Activated CD8-positive, alpha-beta memory T cell treated with anti-CD3 and anti-CD28 coated beads, Interleukin-2, amount 50 U/mL, for 1 hour (primary cell): ENCODE results near the gene CLEC4A.
"Not testable (repeated sequence)": the region's sequence is repeated elsewhere in the genome, so short reads cannot be mapped to it uniquely, and the experiment has no call there.

ENCODE experiments used
- DNase-seq: peaks from one replicate; pipeline ENCODE4 v3.0.0-alpha.2; 2020; ENCODE audit errors: extremely low read depth

CLEC4A gene

DNA sequence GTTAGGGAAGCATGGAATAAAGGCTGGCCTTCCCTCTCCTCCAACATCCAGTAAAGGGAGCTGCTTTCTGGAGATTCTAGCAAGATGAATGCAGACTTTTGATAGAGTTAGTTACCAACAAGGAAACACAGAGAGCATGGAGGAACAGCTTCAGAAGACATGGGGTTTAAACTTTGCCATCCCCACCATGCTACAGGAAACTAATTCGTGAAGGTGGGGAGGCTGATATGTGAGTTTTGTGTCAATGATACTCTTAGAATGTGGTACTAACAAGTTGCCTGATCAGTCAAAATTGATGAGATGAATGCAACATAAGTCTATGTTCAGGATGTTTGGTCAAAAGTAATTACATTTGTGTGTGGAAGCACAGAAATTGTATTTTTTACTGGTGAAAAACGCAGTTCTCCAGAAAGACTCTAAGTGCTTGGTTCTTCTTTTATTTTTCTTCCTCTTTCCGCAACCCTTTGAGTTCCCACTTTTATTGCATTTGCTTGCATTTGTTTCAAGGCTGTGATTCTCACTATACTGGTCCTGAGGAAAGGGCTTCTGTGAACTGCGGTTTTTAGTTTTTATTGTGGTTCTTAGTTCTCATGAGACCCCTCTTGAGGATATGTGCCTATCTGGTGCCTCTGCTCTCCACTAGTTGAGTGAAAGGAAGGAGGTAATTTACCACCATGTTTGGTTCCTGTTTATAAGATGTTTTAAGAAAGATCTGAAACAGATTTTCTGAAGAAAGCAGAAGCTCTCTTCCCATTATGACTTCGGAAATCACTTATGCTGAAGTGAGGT is at the start of gene CLEC4A:
Gene CLEC4A (plus strand): TSS at position 494 of the 789 bp plus-strand sequence. CDS start 262 bp downstream, at position 756.
- DNase-seq, result no peak

DNA sequence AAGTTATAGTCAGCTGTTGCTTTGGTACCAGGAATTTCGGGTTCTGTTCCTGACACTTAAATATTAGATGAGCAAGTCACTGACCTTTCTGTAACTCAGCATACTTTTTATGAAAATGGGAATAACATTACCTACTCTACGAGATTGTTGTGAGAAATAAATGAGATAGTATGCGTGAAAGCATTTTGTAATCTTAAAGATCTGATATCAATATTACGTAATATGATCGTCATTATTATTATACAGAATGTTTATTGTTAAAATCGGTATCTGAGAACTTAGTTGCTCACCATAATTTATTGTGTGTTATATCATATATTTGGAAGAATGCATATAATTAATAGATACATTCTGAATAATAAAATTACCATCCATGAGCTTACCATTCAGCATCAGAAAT is 47.5 kb upstream of the CLEC4A start:
- no peak for DNase-seq

DNA sequence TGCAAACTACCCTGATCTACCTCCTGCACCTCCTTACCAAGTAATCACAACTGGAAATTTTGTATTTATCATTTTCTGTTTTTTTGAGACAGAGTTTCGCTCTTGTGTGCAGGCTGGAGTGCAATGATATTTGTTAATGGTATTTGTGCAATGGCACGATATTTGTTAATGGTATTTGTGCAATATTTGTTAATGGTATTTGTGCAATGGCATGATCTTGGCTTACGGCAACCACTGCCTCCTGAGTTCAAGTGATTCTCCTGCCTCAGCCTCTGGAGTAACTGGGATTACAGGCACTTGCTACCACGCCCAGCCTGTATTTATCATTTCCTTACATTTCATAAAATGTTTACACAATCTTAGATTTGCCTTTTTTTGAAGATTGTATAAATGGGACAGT is 47.1 kb upstream of the CLEC4A start:
- no peak for DNase-seq

DNA sequence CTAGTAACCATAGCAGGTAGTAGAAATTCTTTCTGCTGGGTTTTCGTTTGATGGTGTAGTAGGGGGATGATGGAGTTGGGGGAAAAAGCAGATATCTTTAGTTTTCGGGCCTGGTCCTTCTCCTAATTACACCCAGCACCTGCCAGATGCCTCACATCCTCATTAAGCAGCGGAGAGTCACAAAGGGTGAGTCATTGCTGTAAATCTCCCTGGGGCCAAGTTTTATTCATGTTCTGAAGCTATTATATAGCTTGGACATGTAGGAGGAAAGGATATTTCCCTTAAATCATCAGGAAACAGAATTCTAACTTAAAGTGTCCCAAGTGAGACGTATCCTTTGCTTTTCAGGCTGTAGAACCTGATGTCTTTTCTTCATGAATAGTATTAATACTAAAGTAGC is 46.2 kb upstream of the CLEC4A start:
- DNase-seq, result no peak

DNA sequence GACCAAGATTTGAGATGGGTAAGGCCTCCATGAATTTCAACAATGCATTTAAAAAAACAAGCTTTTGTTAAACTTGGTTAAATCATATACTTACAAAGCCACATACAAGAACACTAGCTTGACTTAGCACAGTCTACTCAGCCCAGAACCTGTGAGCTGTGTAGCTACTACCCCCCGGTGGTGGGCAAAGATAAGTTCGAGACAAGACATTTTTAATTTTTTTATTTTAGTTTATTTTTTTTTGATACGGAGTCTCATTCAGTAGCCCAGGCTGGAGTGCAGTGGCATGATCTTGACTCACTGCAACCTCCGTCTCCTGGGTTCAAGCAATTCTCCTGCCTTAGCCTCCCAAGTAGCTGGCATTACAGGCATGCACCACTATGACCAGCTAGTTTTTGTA is 45.0 kb upstream of the CLEC4A start:
- DNase-seq, result no peak

DNA sequence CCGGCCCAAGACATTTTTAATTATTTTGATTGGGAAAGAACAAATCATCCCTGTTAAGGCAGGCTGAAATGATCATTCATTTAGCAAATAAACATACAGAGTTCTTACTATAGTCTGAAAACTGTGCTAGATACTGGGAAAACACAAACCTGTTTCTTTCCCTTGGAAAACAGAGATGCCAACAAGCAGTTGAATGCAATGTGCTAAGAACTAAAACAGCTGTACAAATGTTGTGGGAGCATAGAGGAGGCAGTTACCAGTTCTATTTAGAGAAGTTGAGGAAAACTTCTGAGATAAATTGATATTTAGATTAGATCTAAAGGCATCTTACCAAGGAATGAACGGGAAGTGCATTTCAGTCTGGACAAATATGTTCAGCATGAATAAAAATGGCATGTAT is 44.5 kb upstream of the CLEC4A start:
- DNase-seq, result no peak

DNA sequence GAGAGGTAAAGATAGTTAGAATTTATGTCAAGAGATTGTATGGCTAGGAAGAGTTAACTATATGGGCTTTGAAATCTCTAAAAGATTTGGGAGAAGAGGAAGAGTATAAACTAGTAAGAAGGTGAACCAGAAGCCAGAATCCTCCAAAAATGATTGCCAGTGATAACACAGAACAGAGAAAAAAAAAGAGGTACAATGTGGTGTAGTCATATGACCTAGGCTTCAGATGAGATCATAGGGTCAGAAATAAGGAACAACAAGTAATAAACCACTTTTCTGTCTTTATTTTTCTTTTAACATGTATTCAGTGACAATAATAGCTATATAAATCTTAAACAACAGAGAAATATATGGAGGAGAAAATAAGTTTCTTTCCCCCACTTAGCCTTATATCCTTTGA is 43.3 kb upstream of the CLEC4A start:
- no peak for DNase-seq

DNA sequence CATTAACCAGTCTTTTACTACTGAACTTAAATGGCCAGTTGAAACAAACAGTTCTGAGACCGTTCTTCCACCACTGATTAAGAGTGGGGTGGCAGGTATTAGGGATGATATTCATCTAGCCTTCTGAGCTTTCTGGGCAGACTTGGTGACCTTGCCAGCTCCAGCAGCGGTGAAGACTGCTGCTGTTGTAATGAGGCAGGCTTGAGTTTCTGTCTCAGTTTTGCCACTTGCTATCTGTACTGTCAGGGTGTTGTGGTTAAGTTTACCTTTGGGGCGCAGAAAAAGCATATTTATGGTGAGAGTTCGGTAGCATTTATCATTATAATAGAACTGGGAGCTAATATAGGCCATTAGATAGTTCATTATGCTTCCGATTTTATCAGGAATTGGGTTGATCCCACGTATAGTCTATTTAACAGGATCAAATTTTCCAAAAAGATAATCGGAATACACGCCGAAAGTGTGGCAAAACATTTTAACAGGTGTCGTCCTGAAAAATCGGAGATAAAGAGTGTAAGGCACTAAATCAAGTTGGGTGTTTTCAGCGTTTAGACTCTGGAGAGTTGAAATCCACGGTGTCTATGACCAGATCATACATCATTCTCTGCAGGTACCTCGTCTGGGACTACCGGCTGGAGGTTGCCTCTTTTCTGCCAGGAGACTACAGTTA is 42.0 kb upstream of the CLEC4A start:
- DNase-seq, result no peak

DNA sequence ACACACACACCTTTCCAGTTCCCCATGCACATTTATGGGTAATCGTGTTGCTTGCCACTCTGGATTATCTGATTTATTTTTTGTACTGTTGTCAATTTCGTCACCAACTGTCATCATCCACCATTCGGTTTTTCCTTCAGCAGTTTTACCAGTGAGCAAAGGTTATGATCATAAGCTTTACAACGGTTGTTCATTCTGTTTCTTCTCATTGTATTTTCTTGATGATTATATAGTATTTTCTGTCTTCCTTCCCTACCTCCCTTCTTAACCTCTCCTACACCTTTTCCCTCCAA is 40.7 kb upstream of the CLEC4A start:
- DNase-seq, result no peak

DNA sequence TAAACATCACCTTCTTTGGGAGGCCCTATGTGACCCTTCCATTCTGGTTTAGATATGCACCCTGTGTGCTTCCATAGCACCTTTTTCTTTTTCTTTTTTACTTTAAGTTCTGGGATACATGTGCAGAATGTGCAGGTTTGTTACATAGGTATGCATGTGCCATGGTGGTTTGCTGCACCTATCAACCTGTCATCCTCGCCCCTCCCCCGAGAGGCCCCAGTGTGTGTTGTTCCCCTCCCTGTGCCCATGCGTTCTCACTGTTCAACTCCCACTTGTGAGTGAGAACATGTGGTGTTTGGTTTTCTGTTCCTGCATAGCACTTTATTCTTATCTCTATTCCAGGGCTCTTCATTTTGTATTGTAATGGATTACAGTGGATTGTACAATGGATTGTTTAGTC is 39.1 kb upstream of the CLEC4A start:
- not testable (repeated sequence) for DNase-seq

DNA sequence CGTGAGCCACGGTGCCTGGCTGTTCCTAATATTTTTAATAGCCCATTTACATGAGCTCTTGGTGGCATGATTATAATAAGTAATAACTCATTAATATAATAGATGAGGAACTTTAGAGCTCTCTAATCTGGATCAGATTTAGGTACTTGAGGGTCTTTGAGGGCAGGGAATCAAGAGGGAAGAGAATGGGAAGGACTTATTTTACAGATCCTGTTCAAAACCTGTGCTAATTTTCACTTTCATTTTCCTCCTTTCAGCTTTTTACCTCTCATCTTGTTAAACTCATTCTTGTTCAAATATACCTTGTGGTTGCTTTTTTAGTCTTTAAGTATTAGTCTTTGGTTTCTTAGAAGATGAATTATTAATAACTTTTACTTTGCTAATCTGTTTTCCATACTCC is 35.8 kb upstream of the CLEC4A start:
- no peak for DNase-seq

DNA sequence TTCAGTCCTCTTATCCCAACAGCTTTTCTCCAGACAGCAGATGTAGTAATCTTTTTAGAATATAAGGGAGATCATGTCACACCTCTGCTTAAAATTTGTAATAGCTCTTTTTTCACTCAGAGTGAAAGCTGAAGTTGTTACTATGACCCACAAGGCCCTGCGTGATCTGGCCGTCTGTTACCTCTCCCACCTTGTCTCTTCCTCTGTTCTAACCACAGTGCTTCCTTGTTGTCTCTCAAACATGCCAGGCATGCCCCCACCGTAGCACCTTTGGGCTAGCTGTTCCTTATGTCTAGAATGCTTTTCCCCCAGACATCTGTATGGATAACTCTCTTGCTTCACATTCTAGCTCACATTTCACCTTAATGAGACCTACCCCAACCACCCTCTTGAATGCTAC is 34.8 kb upstream of the CLEC4A start:
- DNase-seq, result no peak

DNA sequence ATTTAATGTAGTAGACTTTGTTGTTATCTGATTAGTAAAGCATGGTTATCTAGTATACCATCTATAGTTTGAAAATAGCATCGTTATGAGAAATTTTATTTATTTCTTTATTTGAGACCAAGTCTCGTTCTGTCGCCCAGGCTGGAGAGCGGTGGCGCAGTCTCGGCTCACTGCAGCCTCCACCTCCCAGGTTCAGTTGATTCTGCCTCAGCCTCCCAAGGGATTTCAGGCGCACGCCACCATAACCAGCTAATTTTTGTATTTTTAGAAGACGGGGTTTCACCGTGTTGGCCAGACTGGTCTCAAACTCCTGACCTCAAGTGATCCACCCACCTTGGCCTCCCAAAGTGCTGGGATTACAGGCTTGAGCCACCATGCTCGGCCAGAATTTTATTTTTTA is 34.1 kb upstream of the CLEC4A start:
- DNase-seq, result not testable (repeated sequence)

DNA sequence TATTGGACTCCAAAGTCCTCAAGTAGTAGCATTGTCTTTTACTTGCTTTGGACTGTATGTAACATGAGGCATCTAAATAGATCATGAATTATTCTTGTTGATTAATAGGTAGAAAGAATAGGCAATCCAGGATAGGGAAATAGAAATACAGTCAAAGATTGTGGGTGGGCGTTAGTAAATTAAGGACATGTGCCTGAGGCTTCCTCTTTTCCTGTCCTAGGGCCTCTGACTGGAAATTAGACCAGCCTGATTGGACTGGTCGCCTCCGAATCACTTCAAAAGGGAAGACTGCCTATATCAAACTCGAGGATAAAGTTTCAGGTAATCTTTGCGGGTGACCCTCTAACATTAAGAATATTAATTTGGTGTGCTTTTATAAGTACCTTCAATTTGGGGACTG is 33.7 kb upstream of the CLEC4A start:
- no peak for DNase-seq

DNA sequence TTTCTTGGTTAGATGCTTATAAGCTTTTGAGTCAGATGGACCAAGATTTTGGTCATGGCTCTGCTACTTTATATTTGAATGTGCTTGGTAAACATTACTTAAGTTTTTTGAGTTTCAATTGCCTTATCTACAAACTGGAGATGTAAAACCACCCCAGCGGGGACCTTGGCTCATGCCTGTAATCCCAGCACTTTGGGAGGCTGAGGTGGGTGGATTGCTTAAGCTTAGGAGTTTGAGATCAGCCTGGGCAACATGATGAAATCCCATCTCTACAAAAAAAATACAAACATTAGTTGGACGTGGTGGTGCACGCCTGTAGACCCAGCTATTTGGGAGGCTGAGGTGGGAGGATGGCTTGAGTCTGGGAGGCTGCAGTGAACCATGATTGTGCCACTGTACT is 30.1 kb upstream of the CLEC4A start:
- no peak for DNase-seq

DNA sequence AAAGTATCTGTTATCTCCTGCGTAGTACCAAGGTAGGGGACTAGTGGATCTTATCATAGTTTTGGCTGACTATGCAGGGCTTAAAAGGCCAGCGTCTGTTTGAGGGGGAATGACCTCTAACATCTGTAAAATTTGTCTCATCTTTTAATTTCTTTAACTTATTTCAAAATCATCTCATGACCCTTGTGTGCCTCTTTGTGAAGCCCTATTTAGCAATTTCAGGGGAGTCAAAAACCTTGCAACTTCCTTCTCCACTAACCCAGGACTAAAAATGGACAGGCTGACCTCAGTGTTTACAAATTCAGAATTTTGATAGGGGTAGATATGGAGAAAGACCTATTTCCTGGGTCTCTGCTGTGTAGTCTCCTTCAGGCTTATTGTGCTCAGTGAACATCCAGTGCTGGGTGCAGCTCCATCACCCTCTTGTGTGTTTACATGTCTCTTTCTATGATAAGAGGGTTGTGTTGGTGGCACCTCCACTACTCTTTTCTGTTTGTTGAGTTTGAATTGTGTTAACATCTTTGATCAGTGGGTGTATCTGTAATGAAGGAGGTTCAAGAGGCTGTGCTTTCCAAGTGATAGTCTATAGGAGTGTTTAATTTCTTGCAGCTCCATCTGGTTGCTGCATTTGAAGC is 27.0 kb upstream of the CLEC4A start:
- no peak for DNase-seq

DNA sequence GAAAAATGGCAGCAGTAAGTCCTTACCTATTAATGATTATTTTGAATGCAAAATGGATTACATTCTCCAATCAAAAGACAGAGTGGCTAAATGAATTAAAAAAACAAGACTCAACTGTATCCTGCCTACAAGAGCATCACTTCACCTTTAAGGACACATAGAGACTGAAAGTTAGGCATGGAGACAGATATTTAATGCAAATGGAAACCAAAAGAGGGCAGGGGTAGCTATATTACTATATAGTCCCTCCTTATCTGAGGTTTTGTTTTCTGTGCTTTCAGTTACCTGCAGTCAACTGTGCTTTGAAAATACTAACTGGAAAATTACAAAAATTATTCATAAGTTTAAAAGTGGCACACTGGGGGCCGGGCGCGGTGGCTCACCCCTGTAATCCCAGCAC is 24.2 kb upstream of the CLEC4A start:
- DNase-seq, result no peak

DNA sequence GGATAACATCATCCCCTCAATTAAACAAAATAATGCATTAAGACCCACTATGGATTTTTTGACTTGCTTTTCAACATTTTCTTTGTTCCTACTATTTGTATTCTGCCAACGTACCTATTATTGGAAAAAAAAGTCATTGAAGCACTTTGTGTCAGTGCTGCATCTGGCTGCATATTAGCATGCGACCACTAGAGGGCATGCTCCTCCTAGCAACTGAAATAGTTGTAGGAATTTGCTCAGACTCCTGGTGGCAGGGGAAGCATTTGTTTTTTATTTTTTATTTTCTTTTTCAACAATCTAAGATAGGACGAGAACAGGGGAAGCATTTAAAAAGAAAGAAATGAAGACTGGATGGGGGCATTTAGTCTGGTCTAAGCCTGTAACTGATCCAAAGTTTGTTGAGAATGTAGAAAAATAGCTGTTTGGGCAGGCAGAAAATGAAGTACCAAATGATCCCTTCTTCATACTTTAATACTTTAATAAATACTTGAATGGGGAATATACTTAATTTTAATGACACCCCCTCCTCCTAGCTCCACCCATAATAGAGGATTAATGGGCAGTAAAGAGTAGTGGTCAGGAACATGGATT is 14.5 kb upstream of the CLEC4A start:
- DNase-seq, result peak; percentile 57

DNA sequence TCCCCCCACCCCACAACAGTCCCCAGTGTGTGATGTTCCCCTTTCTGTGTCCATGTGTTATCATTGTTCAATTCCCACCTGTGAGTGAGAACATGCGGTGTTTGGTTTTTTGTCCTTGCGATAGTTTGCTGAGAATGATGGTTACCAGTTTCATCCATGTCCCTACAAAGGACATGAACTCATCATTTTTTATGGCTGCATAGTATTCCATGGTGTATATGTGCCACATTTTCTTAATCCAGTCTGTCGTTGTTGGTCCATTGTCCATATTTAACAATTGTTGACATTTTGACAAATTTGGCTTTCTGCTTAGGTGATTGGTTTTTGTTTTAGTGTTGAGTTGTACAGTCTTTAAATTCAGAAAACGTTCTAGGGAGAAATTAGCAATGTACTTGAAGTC is 10.3 kb upstream of the CLEC4A start:
- DNase-seq, result not testable (repeated sequence)

DNA sequence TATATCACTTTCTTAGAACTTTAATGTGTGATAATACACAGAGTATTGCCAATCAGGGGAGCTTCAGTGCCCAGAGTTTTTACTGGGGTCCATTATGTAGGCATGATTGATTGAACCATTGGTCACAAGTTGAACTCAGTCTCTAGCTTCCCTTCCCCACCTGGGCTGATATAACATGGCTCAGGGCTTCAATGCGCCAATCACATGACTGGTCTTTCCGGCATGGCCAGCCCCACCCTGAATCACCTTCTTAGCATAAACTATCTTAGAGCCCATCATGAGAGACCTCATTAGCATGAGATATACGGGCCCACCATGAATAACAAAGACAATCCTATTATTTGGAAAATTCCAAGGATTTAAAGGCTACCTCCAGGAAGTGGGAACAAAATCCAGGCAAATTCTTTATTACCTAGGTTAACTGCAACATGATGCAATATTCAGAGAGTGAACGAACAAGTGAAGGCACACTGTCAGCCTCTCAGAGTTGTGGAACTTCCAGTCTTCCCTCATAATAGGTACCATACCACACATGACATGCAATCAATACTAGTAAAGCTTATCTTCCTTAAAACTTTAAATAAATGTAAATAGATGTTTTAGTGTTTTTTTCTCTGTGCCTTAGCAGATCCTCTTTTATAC is 3.2 kb upstream of the CLEC4A start:
- no peak for DNase-seq

DNA sequence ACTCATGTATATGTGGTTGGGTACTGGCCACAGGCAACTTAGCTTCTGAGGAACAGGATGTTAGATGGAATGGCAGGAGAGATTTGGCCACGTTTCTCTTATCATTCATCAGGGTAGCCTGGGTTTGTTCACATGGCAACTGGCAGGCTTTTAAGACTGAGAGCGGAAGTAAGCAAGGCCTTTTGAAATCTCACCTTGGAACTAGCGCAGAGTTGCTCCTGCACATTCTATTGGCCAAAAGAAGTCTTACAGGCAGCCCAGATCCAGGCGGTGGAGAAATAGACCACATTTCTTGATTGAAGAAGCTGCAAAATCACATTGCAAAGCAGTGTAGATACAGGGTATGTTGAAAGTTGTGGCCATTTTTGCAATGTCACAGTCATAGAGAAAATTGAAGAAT is 3.7 kb downstream of the CLEC4A start:
- no peak for DNase-seq

DNA sequence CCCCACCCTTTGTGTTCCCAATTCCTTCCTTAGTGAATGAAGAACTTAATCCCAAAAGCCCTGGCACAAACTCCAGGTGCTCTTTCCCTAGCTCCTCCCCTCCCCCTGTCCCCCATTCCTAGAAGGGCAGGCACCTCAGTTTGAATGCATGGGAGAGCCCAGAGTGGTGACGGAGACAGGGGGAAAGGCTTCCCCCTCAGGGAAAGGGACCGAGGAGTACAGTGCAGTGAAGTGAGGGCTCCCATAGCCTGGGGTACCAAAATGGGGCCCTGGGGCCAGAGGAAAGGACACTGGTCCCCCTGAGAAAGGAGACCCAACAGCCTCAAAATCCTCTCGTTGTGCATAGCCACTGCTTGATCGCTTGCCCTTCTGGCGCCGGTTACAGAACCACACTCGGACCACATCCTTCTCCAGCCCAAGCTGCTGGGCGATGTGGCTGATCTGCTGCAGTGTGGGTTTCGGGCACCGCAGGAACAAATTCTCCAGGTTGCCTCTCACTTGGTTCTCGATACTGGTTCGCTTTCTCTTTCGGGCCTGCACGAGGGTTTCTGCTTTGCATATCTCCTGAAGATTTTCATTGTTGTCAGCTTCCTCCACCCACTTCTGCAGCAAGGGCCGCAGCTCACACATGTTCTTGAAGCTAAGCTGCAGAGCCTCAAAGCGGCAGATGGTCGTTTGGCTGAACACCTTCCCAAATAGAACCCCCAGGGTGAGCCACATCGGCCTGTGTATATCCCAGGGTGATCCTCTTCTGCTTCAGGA is 10.4 kb downstream of the CLEC4A start:
- DNase-seq, result not testable (repeated sequence)
